GM10266 (cell line): ENCODE results near the gene ESPN.

Experiments used
- DNase-seq: peaks from one replicate; pipeline ENCODE4 v3.0.0; 2012; ENCODE audit errors: extremely low spot score
- TF ChIP-seq, protein P1 (sequence below): IDR thresholded peaks from 2 replicates; pipeline ENCODE4 v1.5.1; 2012; ENCODE audit warnings: mild to moderate bottlenecking, low read depth; ENCODE audit not compliant: control insufficient read depth, insufficient read depth; ENCODE audit errors: missing control alignments

Gene ESPN

DNA sequence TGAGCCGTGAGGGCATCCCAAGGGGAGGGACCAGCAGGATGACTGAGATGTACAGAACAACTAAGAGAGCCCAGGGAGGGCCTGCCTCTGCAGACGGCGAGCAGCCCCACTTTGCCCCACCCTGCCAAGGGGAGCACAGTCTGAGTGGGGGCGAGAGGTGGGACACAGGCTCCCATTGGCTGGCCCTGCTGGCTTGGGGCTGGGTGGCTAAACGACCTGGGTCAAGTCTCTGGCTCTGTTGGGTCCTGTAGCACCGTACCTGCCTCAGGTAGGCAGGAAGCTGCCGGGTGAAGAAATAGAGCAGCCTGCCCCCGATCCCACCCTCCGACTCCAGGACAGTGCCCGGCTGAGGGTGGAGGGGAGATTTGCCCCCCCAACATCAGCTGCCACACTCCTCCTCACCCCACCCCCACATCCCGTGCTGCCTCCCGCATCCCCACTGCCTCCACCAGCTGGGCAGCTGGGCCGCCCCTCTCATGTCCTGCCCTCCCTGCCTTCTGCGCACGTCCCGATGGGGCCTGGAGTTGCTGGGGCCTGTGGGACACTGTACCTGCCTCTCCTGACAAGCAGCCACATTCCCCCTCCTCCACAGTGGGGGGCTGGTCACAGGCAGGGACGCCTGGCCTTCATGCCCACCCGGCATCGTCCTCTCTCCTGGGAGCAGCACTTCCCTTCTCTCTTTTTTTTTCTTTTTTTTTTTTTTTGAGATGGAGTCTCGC lies 79.5 kb downstream of the ESPN start:
- no peak for DNase-seq
- TF ChIP-seq, protein P1, sequence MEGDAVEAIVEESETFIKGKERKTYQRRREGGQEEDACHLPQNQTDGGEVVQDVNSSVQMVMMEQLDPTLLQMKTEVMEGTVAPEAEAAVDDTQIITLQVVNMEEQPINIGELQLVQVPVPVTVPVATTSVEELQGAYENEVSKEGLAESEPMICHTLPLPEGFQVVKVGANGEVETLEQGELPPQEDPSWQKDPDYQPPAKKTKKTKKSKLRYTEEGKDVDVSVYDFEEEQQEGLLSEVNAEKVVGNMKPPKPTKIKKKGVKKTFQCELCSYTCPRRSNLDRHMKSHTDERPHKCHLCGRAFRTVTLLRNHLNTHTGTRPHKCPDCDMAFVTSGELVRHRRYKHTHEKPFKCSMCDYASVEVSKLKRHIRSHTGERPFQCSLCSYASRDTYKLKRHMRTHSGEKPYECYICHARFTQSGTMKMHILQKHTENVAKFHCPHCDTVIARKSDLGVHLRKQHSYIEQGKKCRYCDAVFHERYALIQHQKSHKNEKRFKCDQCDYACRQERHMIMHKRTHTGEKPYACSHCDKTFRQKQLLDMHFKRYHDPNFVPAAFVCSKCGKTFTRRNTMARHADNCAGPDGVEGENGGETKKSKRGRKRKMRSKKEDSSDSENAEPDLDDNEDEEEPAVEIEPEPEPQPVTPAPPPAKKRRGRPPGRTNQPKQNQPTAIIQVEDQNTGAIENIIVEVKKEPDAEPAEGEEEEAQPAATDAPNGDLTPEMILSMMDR, result no peak

DNA sequence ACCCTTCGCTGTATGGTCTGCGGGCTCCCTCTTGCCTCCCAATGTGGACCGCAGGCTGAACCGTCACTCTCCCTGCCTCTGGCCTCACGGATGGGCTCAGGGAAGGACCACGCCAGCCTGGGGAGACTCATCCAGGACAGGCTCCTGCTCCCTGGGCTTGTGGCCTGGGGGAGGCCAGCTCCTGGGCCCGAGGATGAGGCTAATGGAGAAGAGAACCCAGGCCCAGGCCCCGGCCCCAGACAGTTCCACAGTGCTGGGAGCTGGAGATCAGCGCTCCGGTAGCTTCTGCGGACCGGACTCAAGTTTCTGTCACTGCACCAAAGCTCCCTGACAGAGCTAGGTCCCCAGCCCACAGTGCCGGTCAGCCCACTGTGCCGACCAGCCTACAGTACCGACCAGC lies 80.3 kb downstream of the ESPN start:
- no peak for DNase-seq
- TF ChIP-seq, protein P1, result no peak

DNA sequence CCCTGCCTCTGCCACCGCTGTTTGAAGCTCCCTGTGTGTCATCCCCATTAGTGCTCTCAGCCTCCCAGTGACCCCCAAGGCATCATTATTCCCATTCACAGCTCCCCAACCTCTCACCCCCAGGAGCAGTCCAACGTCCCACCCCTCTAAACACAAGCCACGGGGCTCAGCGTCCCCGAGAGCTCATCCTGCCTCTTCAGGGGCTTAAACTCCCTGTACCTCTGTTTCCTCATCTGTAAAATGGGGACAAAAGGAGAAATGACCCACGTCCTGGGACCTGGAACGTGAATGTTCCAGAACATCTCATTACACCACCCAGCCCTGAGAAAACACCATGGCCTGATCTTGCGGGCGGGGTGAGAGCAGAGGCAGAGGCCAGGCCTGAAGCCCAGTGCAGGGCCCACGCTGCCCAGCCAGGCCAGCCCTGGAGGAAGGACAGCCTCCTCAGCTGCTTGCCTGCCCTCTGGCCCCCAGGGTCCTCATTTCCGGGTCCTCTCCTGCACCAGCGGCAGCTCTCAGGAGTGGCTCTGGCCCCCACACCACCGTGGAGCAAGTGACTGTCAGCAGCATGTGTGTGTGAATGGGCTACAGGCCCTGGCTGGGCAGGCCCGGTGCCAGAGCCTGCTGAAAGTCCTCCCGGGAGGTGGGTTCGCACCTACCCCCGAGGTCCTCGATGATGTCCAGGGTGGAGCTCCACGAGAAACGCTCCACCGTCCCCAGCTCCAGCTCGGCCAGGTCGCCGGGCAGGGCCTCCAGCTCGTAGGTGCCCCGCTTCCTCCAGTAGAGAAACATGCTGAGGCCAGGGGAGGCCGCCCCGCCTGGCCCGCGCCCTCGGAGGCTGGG lies 81.0 kb downstream of the ESPN start:
- no peak for DNase-seq
- TF ChIP-seq, protein P1, result no peak

DNA sequence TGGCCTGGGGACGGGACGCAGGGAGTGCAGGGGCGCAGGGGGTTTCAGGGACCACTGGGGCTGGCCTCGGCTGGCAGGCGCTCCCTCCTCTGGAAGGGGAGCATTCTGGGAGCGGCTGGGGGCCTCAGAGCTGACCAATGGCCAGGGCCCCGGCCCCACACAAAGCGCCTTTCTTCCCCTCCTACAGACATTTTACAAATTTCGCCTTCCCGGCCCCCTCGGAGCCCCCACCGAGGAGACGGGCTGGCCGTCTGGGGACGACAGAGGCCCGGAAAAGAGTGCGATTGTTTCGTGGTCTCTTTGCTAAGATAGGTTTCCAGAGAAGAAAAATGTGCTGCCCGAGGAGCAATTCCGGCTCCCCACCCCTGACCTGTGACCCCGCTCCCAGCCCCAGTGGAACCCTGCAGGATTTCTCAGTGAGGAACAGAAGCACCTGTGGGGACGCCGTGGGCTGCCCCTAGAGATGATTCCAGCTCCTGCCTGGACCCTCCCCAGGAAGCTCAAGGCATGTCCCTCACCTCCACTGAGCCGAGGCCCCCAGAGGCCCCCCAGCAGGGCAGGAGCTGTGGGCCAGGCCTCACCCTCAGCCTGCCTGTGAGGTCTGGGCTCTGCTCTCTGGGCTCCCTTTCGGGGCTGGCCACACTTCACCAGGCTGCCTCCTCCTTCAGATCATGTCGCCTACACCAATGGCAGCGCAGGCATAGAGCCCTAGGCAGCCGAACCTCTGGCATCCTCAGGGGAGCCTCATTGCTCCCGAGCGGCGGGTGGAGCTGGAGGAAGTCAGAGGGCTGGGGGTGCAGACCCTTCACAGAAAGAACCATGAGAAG lies 81.8 kb downstream of the ESPN start:
- TF ChIP-seq, protein P1, result no peak
- no peak for DNase-seq

DNA sequence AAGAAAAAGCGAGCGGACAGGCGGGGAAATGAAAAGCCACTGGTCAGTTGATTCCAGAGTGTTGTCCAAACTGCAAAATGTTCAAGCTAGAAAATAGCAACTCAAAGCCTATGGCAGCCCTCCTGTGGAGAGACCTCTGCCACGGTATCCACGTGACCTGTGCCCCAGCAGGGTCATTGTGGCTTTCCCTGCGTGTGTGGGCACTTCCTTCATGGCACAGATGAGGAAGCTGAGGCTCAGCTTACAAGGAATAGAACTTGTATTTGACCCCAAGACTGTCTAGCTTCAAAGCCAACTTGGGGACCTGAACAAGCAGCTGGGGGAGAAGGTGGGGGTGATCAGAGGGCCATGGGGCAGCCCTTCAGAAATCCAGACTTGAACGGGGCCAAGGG lies 82.5 kb downstream of the ESPN start:
- no peak for DNase-seq
- TF ChIP-seq, protein P1, result no peak

DNA sequence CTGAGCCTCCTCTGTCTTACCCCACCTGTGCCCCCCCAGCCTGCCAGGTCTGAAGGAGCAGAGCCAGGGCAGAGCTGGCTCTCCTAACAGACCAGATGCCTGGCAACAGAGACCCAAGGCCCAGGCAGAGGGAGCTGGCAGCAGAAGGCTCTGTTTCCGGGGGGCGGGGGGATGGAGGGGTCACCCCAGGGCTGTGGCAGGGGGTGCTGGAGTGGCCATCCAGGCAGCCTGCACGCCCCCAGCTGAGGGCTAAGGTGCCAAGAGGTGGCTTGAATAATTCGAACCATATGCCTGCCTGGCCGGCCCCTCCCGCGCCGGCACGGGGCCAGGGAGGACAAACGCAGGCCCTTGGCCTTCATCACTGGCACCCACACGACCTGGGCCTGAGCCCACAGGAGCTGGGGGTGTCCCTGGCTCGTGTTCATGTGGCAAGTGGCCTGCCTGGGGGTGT lies 82.9 kb downstream of the ESPN start:
- TF ChIP-seq, protein P1, result no peak
- no peak for DNase-seq
